Neural progenitor cell (in vitro differentiated cells): Measurements from ENCODE around the gene TRRAP. TPM values are rescaled to one million over a fixed set of nuclear protein-coding genes. Genes with fewer than 3 reads are reported as not detected.
A peak's percentile ranks its signal among the peaks of the same experiment; 100 is the strongest.

Experiments used
- DNase-seq: peaks from one replicate; pipeline ENCODE4 v3.0.0-alpha.2; 2016; ENCODE audit warnings: low spot score
- H2AFZ ChIP-seq: fragments of 200-600 bp; sonication (generic); replicated peaks from 2 replicates; pipeline ENCODE4 v1.6.1; 2016; ENCODE audit warnings: antibody characterized with exemption
- H3F3A ChIP-seq: fragments of 200-600 bp; sonication (generic); 2 replicates; pipeline ENCODE4 v1.6.1; 2016; ENCODE audit warnings: antibody characterized with exemption, low read depth
- H3K27ac ChIP-seq: fragments of 200-600 bp; sonication (generic); 2 replicates; pipeline ENCODE4 v1.5.1; 2016; ENCODE audit warnings: mild to moderate bottlenecking
- H3K27me3 ChIP-seq: fragments of 200-600 bp; sonication (generic); 2 replicates; pipeline ENCODE4 v1.6.1; 2016; ENCODE audit warnings: mild to moderate bottlenecking, moderate library complexity
- H3K36me3 ChIP-seq: fragments of 200-600 bp; sonication (generic); 2 replicates; pipeline ENCODE4 v1.5.1; 2016
- H3K4me1 ChIP-seq: fragments of 200-600 bp; sonication (generic); 2 replicates; pipeline ENCODE4 v1.6.1; 2016; ENCODE audit warnings: mixed run types
- H3K4me2 ChIP-seq: fragments of 200-600 bp; sonication (generic); 2 replicates; pipeline ENCODE4 v1.6.1; 2016
- H3K4me3 ChIP-seq: fragments of 200-600 bp; sonication (generic); 2 replicates; pipeline ENCODE4 v1.5.1; 2016
- H3K79me2 ChIP-seq: fragments of 200-600 bp; sonication (generic); 2 replicates; pipeline ENCODE4 v1.6.1; 2016; ENCODE audit warnings: low read depth
- H3K9ac ChIP-seq: fragments of 200-600 bp; sonication (generic); 2 replicates; pipeline ENCODE4 v1.6.1; 2016
- H3K9me3 ChIP-seq: fragments of 200-600 bp; sonication (generic); 2 replicates; pipeline ENCODE4 v1.5.1; 2016; ENCODE audit warnings: low read depth
- H4K20me1 ChIP-seq: fragments of 200-600 bp; sonication (generic); 2 replicates; pipeline ENCODE4 v1.6.1; 2016; ENCODE audit warnings: low read depth
- H3K27ac Mint-ChIP-seq: 3 replicates; pipeline ENCODE4 v1.8.0; 2021; ENCODE audit warnings: mixed read lengths
- H3K27me3 Mint-ChIP-seq: 2 replicates; pipeline ENCODE4 v1.8.0; 2022; ENCODE audit warnings: low read depth, mild to moderate bottlenecking, inconsistent platforms, moderate library complexity, mixed read lengths; ENCODE audit not compliant: insufficient read depth
- H3K36me3 Mint-ChIP-seq: 3 replicates; pipeline ENCODE4 v1.8.0; 2021; ENCODE audit warnings: mixed read lengths
- H3K4me1 Mint-ChIP-seq: 3 replicates; pipeline ENCODE4 v1.8.0; 2021; ENCODE audit warnings: mixed read lengths
- H3K4me3 Mint-ChIP-seq: 3 replicates; pipeline ENCODE4 v1.8.0; 2021; ENCODE audit warnings: mild to moderate bottlenecking, moderate library complexity, mixed read lengths
- H3K9me3 Mint-ChIP-seq: 3 replicates; pipeline ENCODE4 v1.8.0; 2020; ENCODE audit warnings: mixed read lengths
- CTCF ChIP-seq: fragments of 200-600 bp; sonication (generic); IDR thresholded peaks from 2 replicates; pipeline ENCODE4 v1.5.1; 2017; ENCODE audit warnings: antibody characterized with exemption, mild to moderate bottlenecking
- EZH2 ChIP-seq: fragments of 200-600 bp; sonication (generic); IDR thresholded peaks from 2 replicates; pipeline ENCODE4 v1.6.1; 2017; ENCODE audit warnings: antibody characterized with exemption, mild to moderate bottlenecking, moderate library complexity
- EZH2phosphoT487 ChIP-seq: fragments of 200-600 bp; sonication (generic); IDR thresholded peaks from 2 replicates; pipeline ENCODE4 v1.6.1; 2017; ENCODE audit warnings: antibody characterized with exemption
- total RNA-seq: library from RNA; depleted of rRNA; stranded (reverse); fragments of >200 nt; gene quantifications from 2 replicates; pipeline ENCODE4 v1.2.3, GENCODE V29; 2015; ENCODE audit warnings: low replicate concordance

The TRRAP gene
- total RNA-seq, 1 donor from 2014 or later = 19.9 TPM

- Histone ChIP-seq H3K27ac (no peak overlapping the region), H3K36me3 (peaks cover 41% of the 10 kb centered on the region), H3K4me1 (no peaks in the 10 kb centered on the region), H3K79me2 (no peaks in the 10 kb centered on the region), H4K20me1 (no peaks in the 10 kb centered on the region), H3K9ac (no peak overlapping the region), H3K9me3 (no peaks in the 10 kb centered on the region), H3K4me3 (no peak overlapping the region), H3K27me3 (no peaks in the 10 kb centered on the region), H3F3A (no peaks in the 10 kb centered on the region), H2AFZ (no peak overlapping the region), H3K4me2 (no peak overlapping the region)
- no peak for TF ChIP-seq EZH2
- Mint-ChIP-seq H3K27ac (no peak overlapping the region), H3K36me3 (peaks cover 64% of the 10 kb centered on the region), H3K9me3 (no peaks in the 10 kb centered on the region), H3K27me3 (no peaks in the 10 kb centered on the region), H3K4me1 (no peaks in the 10 kb centered on the region), H3K4me3 (no peak overlapping the region)
- no peak for DNase-seq
Observed at GRCh38 chr7:98903246-98903645, 24.9 kb downstream of the TRRAP start.

- peaks cover 53% of the 10 kb centered on the region for H3K36me3 Mint-ChIP-seq
- H3K27me3 Mint-ChIP-seq = no peaks in the 10 kb centered on the region
- H3K36me3 ChIP-seq = peaks cover 26% of the 10 kb centered on the region
Observed at GRCh38 chr7:98907570-98907969, 29.2 kb downstream of the TRRAP start.

GRCh38 chr7:98908585-98908984, 30.3 kb downstream of the TRRAP start:
- Histone ChIP-seq H3K4me2 (no peak overlapping the region), H3K4me3 (no peak overlapping the region), H3K27ac (no peak overlapping the region), H3K9me3 (no peaks in the 10 kb centered on the region), H3K27me3 (no peaks in the 10 kb centered on the region), H3K79me2 (no peaks in the 10 kb centered on the region), H3K9ac (no peak overlapping the region), H4K20me1 (no peaks in the 10 kb centered on the region), H2AFZ (no peak overlapping the region), H3K36me3 (peaks cover 28% of the 10 kb centered on the region), H3K4me1 (no peaks in the 10 kb centered on the region), H3F3A (no peaks in the 10 kb centered on the region)
- no peak overlapping the region for H3K27ac Mint-ChIP-seq
- H3K27me3 Mint-ChIP-seq = no peaks in the 10 kb centered on the region
- H3K4me1 Mint-ChIP-seq = no peaks in the 10 kb centered on the region
- H3K36me3 Mint-ChIP-seq = peaks cover 54% of the 10 kb centered on the region
- H3K9me3 Mint-ChIP-seq = no peaks in the 10 kb centered on the region
- no peak for DNase-seq
- no peak for TF ChIP-seq EZH2
- H3K4me3 Mint-ChIP-seq = no peak overlapping the region

More at GRCh38 chr7:98907570-98907969, 29.2 kb downstream of the TRRAP start:
- Histone ChIP-seq H3K4me1 (no peaks in the 10 kb centered on the region), H3K9ac (no peak overlapping the region), H3K9me3 (no peaks in the 10 kb centered on the region), H3F3A (no peaks in the 10 kb centered on the region), H3K27ac (no peak overlapping the region), H3K4me2 (no peak overlapping the region), H2AFZ (no peak overlapping the region), H3K79me2 (no peaks in the 10 kb centered on the region), H4K20me1 (no peaks in the 10 kb centered on the region), H3K27me3 (no peaks in the 10 kb centered on the region), H3K4me3 (no peak overlapping the region)
- no peaks in the 10 kb centered on the region for H3K4me1 Mint-ChIP-seq
- H3K27ac Mint-ChIP-seq = no peak overlapping the region
- no peak for TF ChIP-seq EZH2phosphoT487
- TF ChIP-seq EZH2 = no peak
- no peak for TF ChIP-seq CTCF
- no peak overlapping the region for H3K4me3 Mint-ChIP-seq
- DNase-seq = peak; percentile 6
- no peaks in the 10 kb centered on the region for H3K9me3 Mint-ChIP-seq

GRCh38 chr7:98909487-98909886, 31.2 kb downstream of the TRRAP start:
- H3K4me3 Mint-ChIP-seq = no peak overlapping the region
- H3K27ac ChIP-seq = no peak overlapping the region
- H3K9ac ChIP-seq = no peak overlapping the region
- no peak overlapping the region for H3K4me2 ChIP-seq
- H3K27me3 ChIP-seq = no peaks in the 10 kb centered on the region
- DNase-seq = no peak
- H3F3A ChIP-seq = no peaks in the 10 kb centered on the region
- H3K4me1 ChIP-seq = no peaks in the 10 kb centered on the region
- H3K27me3 Mint-ChIP-seq = no peaks in the 10 kb centered on the region
- peaks cover 55% of the 10 kb centered on the region for H3K36me3 Mint-ChIP-seq
- H3K36me3 ChIP-seq = peaks cover 28% of the 10 kb centered on the region
- H2AFZ ChIP-seq = no peak overlapping the region
- no peaks in the 10 kb centered on the region for H4K20me1 ChIP-seq
- H3K9me3 Mint-ChIP-seq = no peaks in the 10 kb centered on the region
- no peaks in the 10 kb centered on the region for H3K4me1 Mint-ChIP-seq
- no peaks in the 10 kb centered on the region for H3K79me2 ChIP-seq
- H3K27ac Mint-ChIP-seq = no peak overlapping the region
- no peaks in the 10 kb centered on the region for H3K9me3 ChIP-seq
- H3K4me3 ChIP-seq = no peak overlapping the region
- TF ChIP-seq EZH2 = no peak
- no peak for TF ChIP-seq EZH2phosphoT487
- no peak for TF ChIP-seq CTCF
